Colonic mucosa (tissue), 4 donors: ENCODE results near the gene SDK2. TPM values are rescaled to one million over a fixed set of nuclear protein-coding genes. Genes with fewer than 3 reads are reported as not detected.

ENCODE experiments used
- DNase-seq: peaks from one replicate; pipeline ENCODE4 v3.0.0-alpha.2; 2020
- H3K27ac ChIP-seq: fragments of 200-600 bp; one replicate; pipeline ENCODE4 v1.8.0; 2021
- H3K27me3 ChIP-seq: fragments of 200-600 bp; one replicate; pipeline ENCODE4 v1.8.0; 2021
- H3K36me3 ChIP-seq: fragments of 200-600 bp; one replicate; pipeline ENCODE4 v1.8.0; 2021
- H3K4me1 ChIP-seq: fragments of 200-600 bp; one replicate; pipeline ENCODE4 v1.8.0; 2021; ENCODE audit warnings: mild to moderate bottlenecking
- H3K4me3 ChIP-seq: fragments of 200-600 bp; one replicate; pipeline ENCODE4 v1.8.0; 2021
- H3K9ac ChIP-seq, 2 donors: one replicate each; pipeline ENCODE4 v1.7.0; 2013; ENCODE audit warnings: control low read depth in 2 of 2, low read depth in 2 of 2, low read length in 2 of 2
- H3K9me3 ChIP-seq: fragments of 200-600 bp; one replicate; pipeline ENCODE4 v1.8.0; 2021
- CTCF ChIP-seq: fragments of 200-600 bp; IDR thresholded peaks from one replicate; pipeline ENCODE4 v1.8.0; 2022; ENCODE audit warnings: antibody characterized with exemption, mild to moderate bottlenecking
- intact Hi-C: fragments of 100-400 bp; cut with DNase I; formaldehyde crosslinking; loops from one replicate; pipeline ENCODE4 v1.14.1; 2022
- total RNA-seq, 2 donors: library from RNA; stranded (reverse); fragmentation: NEBNext Ultra II Directional in 1 of 2; extraction: Animal tissue kit (Norgen Biotek cat#: 25700) in 1 of 2; gene quantifications; one replicate each; pipeline ENCODE4 v1.2.1, GENCODE V29; 2021
- donor health status: healthy.
- donor health status: DM: no; HTN: no; CAD: no.
- donor health status: DM: no; HTN: no; CAD: no.

The SDK2 gene
- total RNA-seq, 2 donors from 2014 or later: 0.94 to 1.2 TPM

- no peaks in the 10 kb centered on the region for H3K9me3 ChIP-seq
- no peak overlapping the region for H3K9ac ChIP-seq
- DNase-seq: no peak
- no peak for TF ChIP-seq CTCF
- H3K27ac ChIP-seq: no peak overlapping the region
- intact Hi-C loops: no loop called here
- no peaks in the 10 kb centered on the region for H3K36me3 ChIP-seq
- H3K4me3 ChIP-seq: no peak overlapping the region
- no peaks in the 10 kb centered on the region for H3K27me3 ChIP-seq
- H3K4me1 ChIP-seq: no peaks in the 10 kb centered on the region
Measured at GRCh38 chr17:73445466-73445865, 198.8 kb downstream of the SDK2 start.

DNA sequence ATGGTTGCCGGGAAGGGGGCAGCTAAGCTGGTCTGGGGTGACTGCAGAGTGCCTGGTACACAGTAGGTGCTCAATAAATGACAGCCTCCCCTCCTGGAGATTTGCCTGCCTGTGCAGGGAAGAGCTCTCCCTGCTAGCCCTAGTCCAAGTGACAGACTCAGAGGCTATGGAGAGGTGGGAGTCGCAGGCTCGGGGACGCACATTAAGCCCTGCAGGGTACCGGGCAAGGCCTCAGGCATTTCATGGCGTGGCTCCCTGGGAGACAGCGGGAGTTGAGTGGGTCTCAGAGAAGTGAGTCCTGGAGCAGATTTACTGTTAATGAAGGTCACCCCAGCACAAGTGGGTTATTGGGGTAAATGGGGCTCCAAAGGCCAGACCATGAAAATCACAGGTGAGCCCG is 200.2 kb downstream of the SDK2 start:
- Histone ChIP-seq H3K27ac (no peak overlapping the region), H3K9me3 (no peaks in the 10 kb centered on the region), H3K9ac (no peak overlapping the region), H3K4me3 (no peak overlapping the region), H3K36me3 (no peaks in the 10 kb centered on the region), H3K27me3 (no peaks in the 10 kb centered on the region), H3K4me1 (no peaks in the 10 kb centered on the region)
- DNase-seq: no peak
- TF ChIP-seq CTCF: no peak
- intact Hi-C loops: no loop called here

- no peaks in the 10 kb centered on the region for H3K27me3 ChIP-seq
- no peak for TF ChIP-seq CTCF
- DNase-seq: no peak
- H3K27ac ChIP-seq: no peak overlapping the region
- intact Hi-C loops: no loop called here
- H3K9ac ChIP-seq: no peak overlapping the region
- no peaks in the 10 kb centered on the region for H3K9me3 ChIP-seq
- no peak overlapping the region for H3K4me3 ChIP-seq
- H3K4me1 ChIP-seq: no peaks in the 10 kb centered on the region
- H3K36me3 ChIP-seq: no peaks in the 10 kb centered on the region
Measured at GRCh38 chr17:73439597-73439996, 204.6 kb downstream of the SDK2 start.

GRCh38 chr17:73437826-73438225 is 206.4 kb downstream of the SDK2 start:
- Histone ChIP-seq H3K27ac (no peak overlapping the region), H3K36me3 (no peaks in the 10 kb centered on the region), H3K9ac (no peak overlapping the region), H3K27me3 (no peaks in the 10 kb centered on the region), H3K4me3 (no peak overlapping the region), H3K9me3 (no peaks in the 10 kb centered on the region), H3K4me1 (no peaks in the 10 kb centered on the region)
- intact Hi-C loops: no loop called here
- TF ChIP-seq CTCF: no peak
- DNase-seq: no peak

GRCh38 chr17:73436954-73437353 is 207.3 kb downstream of the SDK2 start:
- intact Hi-C loops: no loop called here
- no peak for DNase-seq
- TF ChIP-seq CTCF: no peak
- no peaks in the 10 kb centered on the region for H3K4me1 ChIP-seq
- no peaks in the 10 kb centered on the region for H3K27me3 ChIP-seq
- H3K4me3 ChIP-seq: no peak overlapping the region
- H3K36me3 ChIP-seq: no peaks in the 10 kb centered on the region
- H3K9ac ChIP-seq: no peak overlapping the region
- H3K9me3 ChIP-seq: no peaks in the 10 kb centered on the region
- H3K27ac ChIP-seq: no peak overlapping the region

DNA sequence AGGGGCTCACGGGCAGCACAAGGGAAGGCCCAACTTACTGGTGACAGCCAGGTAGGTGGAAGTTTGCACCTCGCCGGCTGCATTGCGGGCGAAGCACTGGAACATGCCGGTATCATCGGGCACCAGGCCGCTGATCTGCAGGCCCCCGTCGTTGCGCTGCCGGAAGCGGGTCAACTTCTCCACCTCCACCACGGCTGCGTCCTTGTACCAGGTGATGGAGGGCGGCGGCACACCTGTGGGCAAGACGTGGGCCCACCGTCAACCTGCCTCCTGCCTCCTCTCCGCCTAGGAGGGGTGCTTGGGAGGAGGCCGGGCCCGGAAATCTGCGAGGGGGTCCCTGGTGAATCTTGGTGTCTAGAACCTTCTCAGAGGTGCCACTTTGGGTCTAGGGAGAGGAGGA is 208.8 kb downstream of the SDK2 start:
- TF ChIP-seq CTCF: no peak
- intact Hi-C loops: no loop called here
- H3K9ac ChIP-seq: no peak overlapping the region
- no peaks in the 10 kb centered on the region for H3K9me3 ChIP-seq
- H3K4me1 ChIP-seq: no peaks in the 10 kb centered on the region
- H3K27ac ChIP-seq: no peak overlapping the region
- no peak for DNase-seq
- no peaks in the 10 kb centered on the region for H3K27me3 ChIP-seq
- no peaks in the 10 kb centered on the region for H3K36me3 ChIP-seq
- H3K4me3 ChIP-seq: no peak overlapping the region
